ENCODE results near the gene ALOX5AP. TPM values are rescaled to one million over a fixed set of nuclear protein-coding genes. Genes with fewer than 3 reads are reported as not detected.

Gene ALOX5AP
- total and polyA plus RNA-seq, 2 experiments from 2014 or later = 3.3 to 17.2 TPM

GRCh38 chr13:30730526-30730925, 4.8 kb upstream of the ALOX5AP start:
- no peak for TF ChIP-seq EZH2 (IDR thresholded peaks at IDR 0.05; ENCODE audit: borderline replicate concordance)
- TF ChIP-seq CTCF (IDR thresholded peaks at IDR 0.05; ENCODE audit: poor library complexity) = no peak
- no peak for TF ChIP-seq EZH2phosphoT487 (IDR thresholded peaks at IDR 0.05; ENCODE audit: low read depth, severe bottlenecking, unreplicated experiment)
- WGBS (ENCODE audit: low lambda C conversion rate, missing lambda C conversion rate) = 60% methylated on average over 7 of the region's 7 CpGs
- H3K27me3 ChIP-seq = no peaks in the 10 kb centered on the region
- H3K4me3 ChIP-seq = no peak overlapping the region
- no peak overlapping the region for H3K27ac ChIP-seq
- DNase-seq (ENCODE audit: low spot score) = peak; percentile 40
- no peaks in the 10 kb centered on the region for H3K79me2 ChIP-seq
- H3K9me2 ChIP-seq (replicated peaks; ENCODE audit: insufficient read depth) = no peaks in the 10 kb centered on the region
- H4K20me1 ChIP-seq (ENCODE audit: insufficient read depth, poor library complexity, severe bottlenecking) = no peaks in the 10 kb centered on the region
- H2AFZ ChIP-seq = no peak overlapping the region
- H3K9me3 ChIP-seq (ENCODE audit: low read depth) = no peaks in the 10 kb centered on the region
- H3K4me2 ChIP-seq = no peak overlapping the region
- no peaks in the 10 kb centered on the region for H3K36me3 ChIP-seq (replicated peaks; ENCODE audit: insufficient read depth, low read depth)
- H3K4me1 ChIP-seq (ENCODE audit: insufficient read depth) = peaks cover 8% of the 10 kb centered on the region

- H3K4me3 ChIP-seq = no peak overlapping the region
- DNase-seq (ENCODE audit: low spot score) = no peak
- H3K4me1 ChIP-seq (ENCODE audit: insufficient read depth) = peaks cover 8% of the 10 kb centered on the region
- no peaks in the 10 kb centered on the region for H3K36me3 ChIP-seq (replicated peaks; ENCODE audit: insufficient read depth, low read depth)
- no peaks in the 10 kb centered on the region for H4K20me1 ChIP-seq (ENCODE audit: insufficient read depth, poor library complexity, severe bottlenecking)
- H3K79me2 ChIP-seq = no peaks in the 10 kb centered on the region
- H3K4me2 ChIP-seq = no peak overlapping the region
- no peak overlapping the region for H2AFZ ChIP-seq
- H3K9me3 ChIP-seq (ENCODE audit: low read depth) = no peaks in the 10 kb centered on the region
- H3K27me3 ChIP-seq = no peaks in the 10 kb centered on the region
- H3K27ac ChIP-seq = no peak overlapping the region
- TF ChIP-seq CTCF (IDR thresholded peaks at IDR 0.05; ENCODE audit: poor library complexity) (no peak), EZH2phosphoT487 (IDR thresholded peaks at IDR 0.05; ENCODE audit: low read depth, severe bottlenecking, unreplicated experiment) (no peak), EZH2 (IDR thresholded peaks at IDR 0.05; ENCODE audit: borderline replicate concordance) (no peak)
- WGBS (ENCODE audit: low lambda C conversion rate, missing lambda C conversion rate) = 93% methylated on average over 21 of the region's 21 CpGs
- H3K9me2 ChIP-seq (replicated peaks; ENCODE audit: insufficient read depth) = no peaks in the 10 kb centered on the region
Measured at GRCh38 chr13:30731361-30732045, 3.8 kb upstream of the ALOX5AP start.

DNA sequence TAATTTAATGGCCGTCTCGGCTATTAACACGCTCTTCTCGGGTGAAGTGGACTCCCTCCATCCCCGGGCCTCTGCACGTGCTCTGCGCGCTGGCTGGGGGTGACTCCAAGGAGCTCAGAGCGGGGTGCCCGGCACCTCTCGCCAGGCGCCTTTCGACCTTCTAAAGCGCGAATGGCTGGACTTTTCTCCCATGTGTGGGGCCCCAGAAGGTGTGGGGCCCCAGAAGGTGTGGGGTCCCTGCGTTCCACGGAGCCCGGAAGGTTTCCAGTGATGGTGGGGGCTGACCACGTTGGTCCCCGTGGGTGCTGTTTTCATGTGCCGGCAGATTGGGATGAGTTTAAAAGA, 3.3 kb upstream of the ALOX5AP start:
- DNase-seq (ENCODE audit: low spot score) = no peak
- Histone ChIP-seq H3K79me2 (no peaks in the 10 kb centered on the region), H3K4me2 (no peak overlapping the region), H3K4me1 (ENCODE audit: insufficient read depth) (peaks cover 8% of the 10 kb centered on the region), H3K27me3 (no peaks in the 10 kb centered on the region), H3K9me3 (ENCODE audit: low read depth) (no peaks in the 10 kb centered on the region), H3K4me3 (no peak overlapping the region), H3K36me3 (replicated peaks; ENCODE audit: insufficient read depth, low read depth) (no peaks in the 10 kb centered on the region), H2AFZ (no peak overlapping the region), H3K27ac (no peak overlapping the region), H4K20me1 (ENCODE audit: insufficient read depth, poor library complexity, severe bottlenecking) (no peaks in the 10 kb centered on the region), H3K9me2 (replicated peaks; ENCODE audit: insufficient read depth) (no peaks in the 10 kb centered on the region)
- 87% methylated on average over 21 of the region's 21 CpGs for WGBS (ENCODE audit: low lambda C conversion rate, missing lambda C conversion rate)
- TF ChIP-seq EZH2 (IDR thresholded peaks at IDR 0.05; ENCODE audit: borderline replicate concordance) (no peak), EZH2phosphoT487 (IDR thresholded peaks at IDR 0.05; ENCODE audit: low read depth, severe bottlenecking, unreplicated experiment) (no peak), CTCF (IDR thresholded peaks at IDR 0.05; ENCODE audit: poor library complexity) (no peak)
